BE2C (cell line): ENCODE data around the gene PSD2.

ENCODE experiments used
- DNase-seq: peaks from one replicate; pipeline ENCODE4 v3.0.0-alpha.2; 2020
- H3K27me3 ChIP-seq: fragments of 250-450 bp; sonication (Bioruptor Pico); 2 replicates; pipeline ENCODE4 v1.5.1; 2020; ENCODE audit warnings: mild to moderate bottlenecking
- H3K36me3 ChIP-seq: fragments of 250-450 bp; sonication (Bioruptor Pico); 2 replicates; pipeline ENCODE4 v1.5.1; 2020; ENCODE audit warnings: mild to moderate bottlenecking
- H3K4me1 ChIP-seq: fragments of 250-450 bp; sonication (Bioruptor Pico); 2 replicates; pipeline ENCODE4 v1.5.1; 2020
- H3K4me3 ChIP-seq: 2 replicates; pipeline ENCODE4 v1.5.1; 2011; ENCODE audit warnings: low read depth, low read length
- H3K9me3 ChIP-seq: fragments of 250-450 bp; sonication (Bioruptor Pico); 2 replicates; pipeline ENCODE4 v1.5.1; 2020
- TF ChIP-seq, protein P1 (sequence below): IDR thresholded peaks from 2 replicates; pipeline ENCODE4 v1.5.1; 2012; ENCODE audit warnings: mild to moderate bottlenecking, low read depth, low read length

The PSD2 gene

DNA sequence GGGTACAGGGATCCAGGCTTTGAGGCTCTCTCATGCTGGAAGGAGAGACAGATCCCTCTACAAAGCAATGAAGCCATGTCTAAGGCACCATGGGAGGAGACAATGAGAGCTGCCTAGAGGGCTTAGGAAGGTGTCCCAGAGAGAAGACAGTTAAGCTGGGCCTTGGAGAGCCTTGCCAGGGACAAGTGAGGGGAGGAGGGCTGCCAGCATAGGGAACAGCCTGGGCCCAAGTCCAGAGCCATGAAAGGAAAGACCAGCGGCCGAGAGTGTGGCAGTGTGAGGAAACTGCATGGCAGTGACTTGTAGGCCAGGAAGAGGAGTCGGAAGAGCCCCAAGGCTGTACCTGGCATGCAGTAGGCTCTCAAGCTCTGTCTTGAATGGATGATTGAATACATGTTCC, 88.5 kb downstream of the PSD2 start:
- Histone ChIP-seq H3K36me3 (no peaks in the 10 kb centered on the region), H3K4me3 (no peak overlapping the region), H3K27me3 (no peaks in the 10 kb centered on the region), H3K9me3 (no peaks in the 10 kb centered on the region), H3K4me1 (peaks cover 38% of the 10 kb centered on the region)
- TF ChIP-seq, protein P1, sequence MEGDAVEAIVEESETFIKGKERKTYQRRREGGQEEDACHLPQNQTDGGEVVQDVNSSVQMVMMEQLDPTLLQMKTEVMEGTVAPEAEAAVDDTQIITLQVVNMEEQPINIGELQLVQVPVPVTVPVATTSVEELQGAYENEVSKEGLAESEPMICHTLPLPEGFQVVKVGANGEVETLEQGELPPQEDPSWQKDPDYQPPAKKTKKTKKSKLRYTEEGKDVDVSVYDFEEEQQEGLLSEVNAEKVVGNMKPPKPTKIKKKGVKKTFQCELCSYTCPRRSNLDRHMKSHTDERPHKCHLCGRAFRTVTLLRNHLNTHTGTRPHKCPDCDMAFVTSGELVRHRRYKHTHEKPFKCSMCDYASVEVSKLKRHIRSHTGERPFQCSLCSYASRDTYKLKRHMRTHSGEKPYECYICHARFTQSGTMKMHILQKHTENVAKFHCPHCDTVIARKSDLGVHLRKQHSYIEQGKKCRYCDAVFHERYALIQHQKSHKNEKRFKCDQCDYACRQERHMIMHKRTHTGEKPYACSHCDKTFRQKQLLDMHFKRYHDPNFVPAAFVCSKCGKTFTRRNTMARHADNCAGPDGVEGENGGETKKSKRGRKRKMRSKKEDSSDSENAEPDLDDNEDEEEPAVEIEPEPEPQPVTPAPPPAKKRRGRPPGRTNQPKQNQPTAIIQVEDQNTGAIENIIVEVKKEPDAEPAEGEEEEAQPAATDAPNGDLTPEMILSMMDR, result no peak
- no peak for DNase-seq

DNA sequence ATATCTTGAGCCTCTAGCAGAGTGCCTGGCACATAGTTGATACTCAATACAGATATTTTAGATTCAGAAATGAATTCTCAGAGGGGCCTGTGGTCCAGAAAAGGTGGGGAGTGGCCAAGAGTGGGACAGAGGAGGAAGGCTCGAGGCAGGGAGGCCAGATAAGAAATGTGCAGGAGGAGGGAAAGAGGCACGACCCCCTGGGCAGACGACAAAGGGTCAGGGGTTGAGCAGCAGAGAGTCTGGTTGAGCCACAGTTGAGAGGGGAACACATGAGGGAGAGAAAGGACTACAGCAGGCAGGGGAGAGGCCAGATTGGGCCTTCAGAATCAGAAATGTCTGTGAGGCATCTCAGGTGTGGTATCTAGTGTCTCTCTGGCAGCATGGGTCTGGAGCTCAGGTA, 89.1 kb downstream of the PSD2 start:
- no peaks in the 10 kb centered on the region for H3K27me3 ChIP-seq
- TF ChIP-seq, protein P1, result no peak
- DNase-seq, result no peak
- no peak overlapping the region for H3K4me3 ChIP-seq
- H3K36me3 ChIP-seq, result no peaks in the 10 kb centered on the region
- no peaks in the 10 kb centered on the region for H3K9me3 ChIP-seq
- H3K4me1 ChIP-seq, result peaks cover 37% of the 10 kb centered on the region

DNA sequence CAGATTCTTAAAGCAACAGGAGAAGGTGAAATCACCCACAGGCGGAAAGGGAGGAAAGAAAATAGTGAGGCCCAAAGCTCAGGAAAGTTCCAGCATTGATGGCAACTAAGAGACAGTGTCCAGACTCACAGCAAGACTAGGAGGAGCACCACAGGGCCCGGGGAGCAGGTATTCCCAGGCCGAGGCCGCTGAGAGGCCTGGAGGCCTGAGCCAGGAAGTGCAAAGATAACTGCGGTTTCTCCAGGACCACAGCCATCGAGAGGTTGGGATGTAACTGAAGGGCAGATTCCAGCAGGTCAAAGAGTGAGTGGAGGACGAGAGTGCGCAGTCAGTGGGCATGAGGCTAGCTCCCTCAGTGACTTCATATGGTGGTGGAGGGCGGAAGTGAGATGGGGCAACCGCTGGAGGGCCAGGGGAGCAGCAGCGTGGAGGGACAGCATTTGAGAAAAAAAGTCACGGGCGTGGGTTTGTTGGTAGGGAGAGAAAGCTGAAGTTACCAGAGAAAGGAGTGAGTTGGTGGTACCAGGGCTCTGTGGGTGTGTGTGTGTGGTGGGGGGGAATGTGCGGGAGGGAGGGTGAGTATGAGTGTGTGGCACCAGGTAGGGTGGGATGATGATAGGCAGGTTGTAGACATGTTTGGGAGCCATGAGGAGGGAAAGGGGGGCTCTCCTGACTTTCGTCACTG, 89.7 kb downstream of the PSD2 start:
- no peaks in the 10 kb centered on the region for H3K36me3 ChIP-seq
- DNase-seq, result no peak
- H3K9me3 ChIP-seq, result no peaks in the 10 kb centered on the region
- TF ChIP-seq, protein P1, result no peak
- no peak overlapping the region for H3K4me3 ChIP-seq
- H3K4me1 ChIP-seq, result peaks cover 31% of the 10 kb centered on the region
- H3K27me3 ChIP-seq, result no peaks in the 10 kb centered on the region

DNA sequence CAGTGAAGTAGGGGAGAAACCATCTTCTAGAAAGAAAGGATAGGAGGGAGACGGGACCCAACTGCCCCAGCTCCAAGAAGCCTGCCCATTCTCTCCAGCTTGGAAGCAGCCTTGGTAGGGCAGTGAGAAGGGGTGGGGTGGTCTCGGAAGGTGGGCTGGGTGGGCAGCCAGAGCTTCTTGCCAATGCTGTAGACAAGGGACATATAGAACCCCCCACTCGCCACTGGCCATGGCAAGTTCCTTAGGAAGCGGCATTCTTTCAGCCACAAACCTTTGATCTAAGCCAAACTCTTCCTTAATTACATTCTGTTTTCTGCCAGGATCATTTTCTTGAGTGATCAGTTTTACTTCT, 90.2 kb downstream of the PSD2 start:
- H3K4me3 ChIP-seq, result no peak overlapping the region
- peaks cover 26% of the 10 kb centered on the region for H3K4me1 ChIP-seq
- H3K9me3 ChIP-seq, result no peaks in the 10 kb centered on the region
- TF ChIP-seq, protein P1, result no peak
- no peaks in the 10 kb centered on the region for H3K27me3 ChIP-seq
- H3K36me3 ChIP-seq, result no peaks in the 10 kb centered on the region
- no peak for DNase-seq

DNA sequence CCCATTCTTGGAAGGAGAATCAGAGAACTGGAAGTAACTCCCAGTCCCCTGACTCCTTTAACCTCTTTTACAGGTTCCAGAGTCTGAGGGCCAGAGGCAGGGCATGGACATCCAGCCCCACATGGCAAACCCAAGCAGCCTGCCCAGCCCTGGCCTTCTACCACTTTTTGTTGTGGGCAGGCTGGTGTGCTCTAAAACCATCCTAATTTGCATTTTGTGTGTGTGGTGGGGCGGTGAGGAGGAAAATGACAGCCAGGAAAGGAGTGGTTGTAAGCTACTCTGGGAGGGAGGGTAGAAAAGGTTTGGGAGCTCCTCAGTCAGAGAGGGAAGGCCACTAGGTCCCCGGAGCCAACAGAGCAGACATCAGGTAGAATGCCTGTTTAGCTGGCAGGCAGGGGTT, 90.6 kb downstream of the PSD2 start:
- Histone ChIP-seq H3K4me3 (no peak overlapping the region), H3K36me3 (no peaks in the 10 kb centered on the region), H3K27me3 (no peaks in the 10 kb centered on the region), H3K9me3 (no peaks in the 10 kb centered on the region), H3K4me1 (peaks cover 22% of the 10 kb centered on the region)
- TF ChIP-seq, protein P1, result no peak
- DNase-seq, result no peak

DNA sequence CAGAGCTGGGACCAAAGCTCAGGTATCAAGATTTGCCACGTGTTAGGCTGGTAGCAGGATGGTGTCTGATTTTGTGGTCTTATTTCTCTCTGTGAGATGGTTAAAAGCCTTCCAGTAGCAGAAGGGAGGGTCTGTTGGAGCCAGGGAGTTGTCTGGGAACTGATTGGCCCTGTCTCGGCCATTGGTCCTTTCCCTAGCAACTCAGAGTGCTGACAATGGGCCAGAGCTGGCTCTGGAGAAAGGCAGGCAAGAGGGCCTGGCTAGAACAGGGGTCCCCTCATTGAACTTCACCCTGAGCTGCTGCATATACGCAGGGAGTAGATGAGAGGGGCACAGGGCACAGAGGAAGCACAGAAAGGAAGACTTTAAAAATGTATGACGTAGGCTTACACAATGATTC, 92.8 kb downstream of the PSD2 start:
- Histone ChIP-seq H3K9me3 (no peaks in the 10 kb centered on the region), H3K4me3 (no peak overlapping the region), H3K36me3 (no peaks in the 10 kb centered on the region), H3K4me1 (peaks cover 11% of the 10 kb centered on the region), H3K27me3 (no peaks in the 10 kb centered on the region)
- no peak for DNase-seq
- TF ChIP-seq, protein P1, result no peak
